Loucy (cell line): ENCODE measurements around the gene FAM24B.

Experiments used
- H2AFZ ChIP-seq: fragments of 200-600 bp; sonication (generic); 2 replicates; pipeline ENCODE4 v1.6.0; 2016; ENCODE audit warnings: antibody characterized with exemption, mild to moderate bottlenecking, low read length, moderate library complexity
- H3F3A ChIP-seq: fragments of 200-600 bp; 2 replicates; pipeline ENCODE4 v1.6.0; 2016; ENCODE audit warnings: antibody characterized with exemption, low read depth, mild to moderate bottlenecking
- H3K27me3 ChIP-seq: fragments of 200-600 bp; sonication (generic); 2 replicates; pipeline ENCODE4 v1.6.1; 2014; ENCODE audit warnings: low read length, mild to moderate bottlenecking; ENCODE audit not compliant: insufficient read depth, poor library complexity, severe bottlenecking
- H3K36me3 ChIP-seq: fragments of 200-600 bp; sonication (generic); 2 replicates; pipeline ENCODE4 v1.6.1; 2016; ENCODE audit warnings: low read length; ENCODE audit not compliant: insufficient read depth
- H3K4me1 ChIP-seq: fragments of 200-600 bp; sonication (generic); 2 replicates; pipeline ENCODE4 v1.5.1; 2014; ENCODE audit warnings: low read length, mild to moderate bottlenecking; ENCODE audit not compliant: insufficient read depth, poor library complexity, severe bottlenecking
- H3K4me2 ChIP-seq: fragments of 200-600 bp; sonication (generic); 2 replicates; pipeline ENCODE4 v1.6.0; 2014; ENCODE audit warnings: antibody characterized with exemption, low read length, low read depth, mild to moderate bottlenecking; ENCODE audit not compliant: poor library complexity, severe bottlenecking
- H3K4me3 ChIP-seq: fragments of 200-600 bp; sonication (generic); 2 replicates; pipeline ENCODE4 v1.5.1; 2014; ENCODE audit warnings: low read length, mild to moderate bottlenecking, mixed read lengths; ENCODE audit not compliant: poor library complexity, severe bottlenecking
- H3K79me2 ChIP-seq: fragments of 200-600 bp; sonication (generic); 2 replicates; pipeline ENCODE4 v1.6.1; 2014; ENCODE audit warnings: low read length; ENCODE audit not compliant: insufficient read depth
- H3K9ac ChIP-seq: fragments of 200-600 bp; sonication (generic); 2 replicates; pipeline ENCODE4 v1.6.0; 2014; ENCODE audit warnings: mild to moderate bottlenecking, low read depth, low read length, moderate library complexity; ENCODE audit not compliant: poor library complexity, severe bottlenecking
- H3K9me2 ChIP-seq: fragments of 200-600 bp; sonication (generic); replicated peaks from 2 replicates; pipeline ENCODE4 v1.6.1; 2016; ENCODE audit warnings: low read depth, low read length, mixed read lengths
- H3K9me3 ChIP-seq: fragments of 200-600 bp; sonication (generic); 2 replicates; pipeline ENCODE4 v1.6.1; 2014; ENCODE audit warnings: mild to moderate bottlenecking, antibody characterized with exemption, low read length, low read depth; ENCODE audit not compliant: insufficient read depth
- H4K20me1 ChIP-seq: fragments of 200-600 bp; sonication (generic); 2 replicates; pipeline ENCODE4 v1.6.0; 2014; ENCODE audit warnings: antibody characterized with exemption, low read length, mild to moderate bottlenecking; ENCODE audit not compliant: insufficient read depth, poor library complexity, severe bottlenecking
- CTCF ChIP-seq: fragments of 200-600 bp; sonication (generic); conservative IDR thresholded peaks from 2 replicates; pipeline ENCODE4 v1.5.1; 2014; ENCODE audit warnings: mild to moderate bottlenecking, antibody characterized with exemption, low read length
- EZH2phosphoT487 ChIP-seq: fragments of 200-600 bp; IDR thresholded peaks from 2 replicates; pipeline ENCODE4 v1.6.1; 2018; ENCODE audit warnings: antibody characterized with exemption, mild to moderate bottlenecking, moderate library complexity, borderline replicate concordance

FAM24B gene

DNA sequence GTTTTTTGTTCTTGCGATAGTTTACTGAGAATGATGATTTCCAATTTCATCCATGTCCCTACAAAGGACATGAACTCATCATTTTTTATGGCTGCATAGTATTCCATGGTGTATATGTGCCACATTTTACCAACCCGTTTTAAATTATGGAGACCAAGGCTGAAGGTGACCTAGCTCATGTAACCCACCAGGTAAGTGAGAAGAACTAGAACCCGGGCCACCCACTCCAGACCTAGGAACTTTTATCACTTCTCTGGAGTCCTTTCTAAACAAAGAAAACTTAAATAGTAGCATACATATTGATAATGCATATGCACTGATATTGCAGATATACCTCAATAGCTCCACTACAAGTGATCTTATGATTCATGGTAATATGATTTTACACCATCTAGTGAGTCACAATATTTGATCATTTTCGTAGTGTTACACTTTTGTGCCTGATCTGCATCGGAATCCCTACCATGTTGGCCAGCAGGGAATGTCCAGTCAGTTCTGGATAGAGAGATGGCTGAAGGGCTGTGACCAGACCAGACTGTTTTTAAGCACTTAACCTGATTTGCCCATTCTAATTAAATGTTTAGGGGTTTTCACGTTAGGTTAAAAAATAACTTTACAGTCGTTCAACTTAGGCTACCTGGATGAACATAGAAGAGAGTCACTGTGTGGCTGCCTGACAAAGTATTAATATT, 49.0 kb downstream of the FAM24B start:
- Histone ChIP-seq H3K27me3 (no peaks in the 10 kb centered on the region), H3F3A (no peaks in the 10 kb centered on the region), H3K36me3 (peaks cover 5% of the 10 kb centered on the region; the same call in 1 of the 2 replicates), H3K79me2 (no peaks in the 10 kb centered on the region), H3K9me3 (no peaks in the 10 kb centered on the region), H3K4me2 (no peak overlapping the region), H4K20me1 (no peaks in the 10 kb centered on the region), H2AFZ (no peak overlapping the region), H3K9me2 (no peaks in the 10 kb centered on the region), H3K4me3 (no peak overlapping the region), H3K4me1 (no peaks in the 10 kb centered on the region), H3K9ac (no peak overlapping the region)
- TF ChIP-seq EZH2phosphoT487: no peak
- TF ChIP-seq CTCF: no peak

DNA sequence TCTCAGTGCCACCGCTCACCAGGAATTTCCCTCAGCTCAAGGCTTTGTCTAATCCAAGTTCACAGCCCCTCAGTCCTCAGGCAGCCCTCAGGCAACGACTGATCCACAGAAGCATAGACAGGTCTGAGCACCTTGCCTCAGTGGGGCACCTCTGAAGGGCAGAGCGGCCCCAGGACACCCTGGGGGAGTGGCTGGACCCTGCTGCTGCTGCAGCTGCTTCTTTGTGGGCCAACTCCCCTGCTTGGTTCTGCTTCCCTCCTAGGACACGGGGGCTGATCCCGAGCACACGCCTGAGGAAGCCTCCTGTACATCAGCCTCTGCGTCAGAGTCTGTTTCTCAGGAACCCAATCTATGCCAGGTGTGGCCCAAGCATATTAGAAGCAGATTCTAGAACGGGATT, 49.9 kb downstream of the FAM24B start:
- no peak for TF ChIP-seq CTCF
- TF ChIP-seq EZH2phosphoT487: no peak
- peaks cover 5% of the 10 kb centered on the region; the same call in 1 of the 2 replicates for H3K36me3 ChIP-seq
- H3K27me3 ChIP-seq: no peaks in the 10 kb centered on the region
- no peak overlapping the region for H2AFZ ChIP-seq
- H3K4me2 ChIP-seq: no peak overlapping the region
- H3K9ac ChIP-seq: no peak overlapping the region
- no peaks in the 10 kb centered on the region for H3K9me2 ChIP-seq
- no peak overlapping the region for H3K4me3 ChIP-seq
- H3K9me3 ChIP-seq: no peaks in the 10 kb centered on the region
- no peaks in the 10 kb centered on the region for H4K20me1 ChIP-seq
- H3K4me1 ChIP-seq: no peaks in the 10 kb centered on the region
- no peaks in the 10 kb centered on the region for H3K79me2 ChIP-seq
- no peaks in the 10 kb centered on the region for H3F3A ChIP-seq

DNA sequence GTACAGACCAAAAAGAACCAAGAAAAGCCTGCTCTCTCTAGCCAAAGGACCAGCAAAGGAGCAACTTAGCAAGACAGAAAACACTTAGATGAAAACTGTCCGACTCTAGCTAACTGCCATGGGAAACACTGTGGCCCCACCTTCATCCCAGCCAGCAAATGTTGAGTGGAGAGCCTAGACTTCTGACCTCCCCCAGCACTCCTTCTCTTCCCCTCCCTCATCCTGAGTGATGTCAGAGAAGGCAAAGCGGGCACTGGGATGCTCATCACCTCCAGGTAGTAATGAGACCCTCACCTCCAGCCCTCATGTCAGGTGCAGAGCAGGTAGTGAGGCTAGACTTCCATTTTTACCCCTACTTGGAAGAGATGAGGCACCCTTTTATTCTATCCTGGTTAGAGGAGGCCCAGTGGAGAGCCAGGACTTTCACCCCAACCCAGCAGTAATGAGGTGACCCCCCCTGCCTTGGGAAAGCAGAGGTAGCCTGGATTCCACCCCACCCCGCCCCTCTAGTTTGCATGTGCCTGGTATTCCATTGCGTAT, 50.6 kb downstream of the FAM24B start:
- H2AFZ ChIP-seq: no peak overlapping the region
- H3K9me2 ChIP-seq: no peaks in the 10 kb centered on the region
- peaks cover 5% of the 10 kb centered on the region; the same call in 1 of the 2 replicates for H3K36me3 ChIP-seq
- H4K20me1 ChIP-seq: no peaks in the 10 kb centered on the region
- H3K4me1 ChIP-seq: no peaks in the 10 kb centered on the region
- TF ChIP-seq CTCF (no peak), EZH2phosphoT487 (no peak)
- H3K4me3 ChIP-seq: no peak overlapping the region
- no peak overlapping the region for H3K4me2 ChIP-seq
- no peaks in the 10 kb centered on the region for H3K9me3 ChIP-seq
- no peaks in the 10 kb centered on the region for H3F3A ChIP-seq
- H3K27me3 ChIP-seq: no peaks in the 10 kb centered on the region
- H3K9ac ChIP-seq: no peak overlapping the region
- no peaks in the 10 kb centered on the region for H3K79me2 ChIP-seq
